ENCODE results near the gene XXYLT1.

XXYLT1 gene

DNA sequence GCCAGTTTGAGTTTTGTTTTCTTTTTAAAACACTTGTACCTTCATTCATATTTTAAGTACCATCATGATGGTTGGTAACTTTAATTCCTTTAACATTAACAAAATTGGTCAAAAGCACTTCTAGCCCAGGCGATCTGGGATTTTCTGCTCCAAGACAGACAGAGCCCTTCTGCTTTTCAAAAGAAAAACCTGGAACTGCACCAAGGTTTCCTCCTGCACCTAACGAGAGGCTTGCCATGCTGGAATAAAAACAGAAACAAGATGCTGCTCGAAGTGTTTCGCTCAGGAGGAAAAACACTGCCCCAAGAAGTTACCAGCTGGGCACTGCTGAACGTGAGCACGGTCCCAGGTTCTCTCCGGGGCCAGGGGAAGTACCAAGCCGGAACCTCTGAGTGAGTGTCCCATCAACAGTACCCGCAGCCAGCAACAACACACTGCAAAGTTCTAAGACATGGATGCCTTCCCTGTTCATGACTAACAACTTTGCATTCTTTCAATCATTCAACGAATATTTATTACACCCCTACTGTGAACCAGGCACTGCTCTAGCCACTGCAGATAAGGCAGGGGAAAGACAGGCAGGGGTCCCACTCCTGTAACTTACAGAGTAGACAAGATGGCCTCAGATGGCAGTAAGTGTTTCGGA, 98.8 kb downstream of the XXYLT1 start:
- DNase-seq (ENCODE audit: low read depth in 2 of 2, low spot score in 1 of 2): no peak

DNA sequence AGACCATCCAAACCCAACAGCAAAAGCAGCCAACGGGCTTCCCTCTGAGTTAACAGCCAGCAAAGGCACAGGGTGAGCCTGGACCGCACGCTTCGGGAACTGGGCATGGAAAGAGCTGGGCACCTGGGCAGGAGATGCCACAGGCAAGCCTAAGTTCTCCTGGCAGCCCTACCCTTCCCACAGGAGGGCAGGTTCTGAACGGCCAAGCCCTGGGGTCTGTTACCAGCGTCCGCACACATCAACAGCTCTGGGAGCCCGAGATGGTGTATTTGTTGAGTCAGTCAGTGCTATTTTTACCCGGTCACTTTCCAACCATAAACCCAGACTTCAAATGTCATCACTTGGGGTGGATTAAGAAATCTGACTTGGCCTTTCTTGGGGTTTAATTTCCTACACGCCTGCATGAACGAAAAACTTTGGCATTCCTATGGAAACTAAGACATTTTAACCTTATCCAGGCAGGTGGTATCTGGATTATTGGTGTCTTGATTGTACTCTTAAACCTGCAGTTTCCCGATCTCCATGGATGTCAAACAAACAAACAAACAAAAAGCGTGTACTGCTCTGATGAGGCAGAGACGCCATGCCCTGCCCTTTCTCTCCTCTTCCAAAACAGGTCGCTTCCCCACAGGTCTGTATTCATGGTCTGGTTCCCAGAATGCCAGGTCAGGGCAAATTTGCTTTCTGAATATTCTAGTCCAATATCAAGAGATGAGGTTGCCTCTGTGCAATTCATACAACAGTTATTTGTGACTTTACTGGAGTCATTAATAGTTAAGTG, 99.7 kb downstream of the XXYLT1 start:
- no peak for DNase-seq (ENCODE audit: low read depth in 2 of 2, low spot score in 1 of 2)

DNA sequence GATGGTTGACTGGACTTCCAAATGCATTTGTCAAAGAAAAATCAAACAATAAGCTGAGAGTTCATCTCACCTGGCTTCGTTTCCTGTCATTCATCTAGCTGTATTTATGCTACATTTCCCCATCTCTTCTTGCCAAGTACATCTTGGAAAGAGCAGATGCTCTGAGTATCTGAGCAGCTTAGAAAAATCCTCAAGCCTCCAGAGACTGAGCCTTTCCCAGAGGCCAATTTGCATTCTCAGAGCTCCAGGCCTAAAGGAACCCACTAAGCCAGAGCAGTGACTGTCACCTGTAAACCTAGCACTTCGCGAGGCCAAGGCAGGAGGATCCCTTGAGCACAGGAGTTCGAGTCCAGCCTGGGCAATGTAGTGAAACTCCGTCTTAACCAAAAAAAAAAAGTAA, 100.5 kb downstream of the XXYLT1 start:
- DNase-seq (ENCODE audit: low read depth in 2 of 2, low spot score in 1 of 2): no peak

DNA sequence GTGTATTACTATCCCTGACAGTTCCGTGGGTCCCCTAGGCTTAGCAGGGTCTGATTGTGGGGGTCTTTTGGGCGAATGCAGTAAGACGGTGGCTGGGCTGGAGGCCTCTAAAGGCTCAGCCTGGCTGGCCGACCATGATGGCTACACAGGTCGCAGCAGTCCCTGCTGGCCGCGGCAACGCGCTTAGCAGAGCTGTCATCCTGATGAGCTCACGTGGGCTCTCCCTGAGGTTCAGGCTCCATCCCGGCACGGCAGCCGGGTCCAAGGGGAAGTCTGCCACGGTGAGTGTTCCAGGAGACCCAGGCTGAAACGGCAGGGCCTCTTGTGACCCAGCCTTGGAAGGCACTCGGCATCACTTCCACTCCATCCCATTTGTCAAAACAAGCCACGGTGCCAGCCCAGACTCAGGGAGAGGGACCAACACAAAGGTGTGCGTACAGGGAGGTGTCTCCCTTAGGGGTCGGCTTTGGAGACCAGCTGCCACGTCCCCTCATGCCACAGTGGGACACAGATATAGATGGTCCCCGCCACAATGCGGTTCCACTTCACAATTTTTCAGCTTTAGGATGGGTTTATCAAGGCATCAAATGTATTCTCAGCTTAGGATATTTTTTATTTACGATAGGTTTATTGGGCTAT, 101.8 kb downstream of the XXYLT1 start:
- DNase-seq (ENCODE audit: low read depth in 2 of 2, low spot score in 1 of 2): no peak

DNA sequence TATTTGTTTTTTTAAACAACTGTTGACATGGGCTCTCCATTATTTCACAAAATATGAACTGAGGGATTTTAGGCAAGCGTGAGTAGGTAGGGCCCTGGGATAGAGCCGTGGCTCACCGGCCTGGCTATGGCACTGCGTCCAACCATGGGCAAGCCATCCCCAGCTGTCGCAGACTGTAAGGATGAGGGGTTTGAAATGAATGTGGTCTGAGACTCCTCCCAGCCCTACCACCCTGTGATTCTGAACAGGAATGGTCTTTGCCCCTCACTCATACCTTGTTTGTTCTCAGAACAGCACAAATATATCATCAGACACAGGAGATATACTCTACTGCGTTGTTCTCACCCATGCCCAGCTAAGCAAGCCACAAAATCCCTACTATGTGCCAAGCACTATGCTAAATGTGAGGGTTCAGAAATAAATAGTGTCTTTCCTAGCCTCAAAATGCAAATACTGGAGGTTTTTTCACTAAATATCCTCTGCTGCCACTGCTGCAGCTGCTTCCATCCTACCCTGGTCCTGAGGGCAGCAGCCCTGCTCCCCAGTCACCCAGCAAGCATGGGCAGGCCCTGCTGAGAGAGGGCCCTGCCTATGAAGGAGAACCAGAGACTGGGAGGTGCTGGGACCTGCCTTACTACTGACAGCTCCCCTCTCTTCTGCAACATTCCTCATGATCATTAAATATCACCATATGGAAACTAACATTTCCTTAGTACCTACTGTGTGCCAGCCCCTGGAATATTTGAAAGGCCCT, 102.8 kb downstream of the XXYLT1 start:
- DNase-seq (ENCODE audit: low read depth in 2 of 2, low spot score in 1 of 2): no peak

DNA sequence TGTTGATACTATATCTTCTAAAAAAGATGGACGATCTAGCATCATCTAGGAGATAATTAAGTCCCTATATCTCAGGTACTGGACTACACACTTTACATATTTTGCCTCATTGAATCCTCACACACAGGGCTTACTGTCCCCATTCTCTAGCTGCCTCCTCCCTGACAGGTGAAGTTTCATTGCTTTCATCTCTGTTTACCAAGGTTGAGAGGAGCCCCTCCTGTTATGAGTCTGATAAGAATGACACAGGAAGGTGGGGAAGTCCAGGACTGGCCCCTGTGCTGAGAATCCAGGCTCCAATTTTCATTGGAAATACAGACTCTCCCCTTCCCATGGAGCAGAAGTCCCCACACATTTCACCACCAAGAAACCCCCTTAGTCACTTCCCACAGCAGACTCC, 105.2 kb downstream of the XXYLT1 start:
- DNase-seq (ENCODE audit: low read depth in 2 of 2, low spot score in 1 of 2): no peak

DNA sequence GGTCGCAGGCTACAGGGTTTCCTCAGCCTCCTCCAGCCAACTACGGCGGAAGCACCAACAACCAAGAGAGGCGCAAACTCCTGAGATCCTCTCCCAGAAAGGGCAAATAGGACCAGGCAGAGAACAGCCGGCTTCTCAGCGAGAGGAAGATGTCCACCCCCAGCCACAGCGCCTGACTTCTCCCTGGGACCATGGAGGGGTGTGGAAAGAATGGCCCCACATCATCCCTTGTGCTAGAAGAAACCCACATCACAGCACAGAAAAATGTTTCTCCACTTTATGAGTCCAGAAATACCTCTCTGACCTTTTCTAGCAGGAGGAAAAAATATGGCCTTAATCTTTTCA, 105.7 kb downstream of the XXYLT1 start:
- DNase-seq (ENCODE audit: low read depth in 2 of 2, low spot score in 1 of 2): no peak

DNA sequence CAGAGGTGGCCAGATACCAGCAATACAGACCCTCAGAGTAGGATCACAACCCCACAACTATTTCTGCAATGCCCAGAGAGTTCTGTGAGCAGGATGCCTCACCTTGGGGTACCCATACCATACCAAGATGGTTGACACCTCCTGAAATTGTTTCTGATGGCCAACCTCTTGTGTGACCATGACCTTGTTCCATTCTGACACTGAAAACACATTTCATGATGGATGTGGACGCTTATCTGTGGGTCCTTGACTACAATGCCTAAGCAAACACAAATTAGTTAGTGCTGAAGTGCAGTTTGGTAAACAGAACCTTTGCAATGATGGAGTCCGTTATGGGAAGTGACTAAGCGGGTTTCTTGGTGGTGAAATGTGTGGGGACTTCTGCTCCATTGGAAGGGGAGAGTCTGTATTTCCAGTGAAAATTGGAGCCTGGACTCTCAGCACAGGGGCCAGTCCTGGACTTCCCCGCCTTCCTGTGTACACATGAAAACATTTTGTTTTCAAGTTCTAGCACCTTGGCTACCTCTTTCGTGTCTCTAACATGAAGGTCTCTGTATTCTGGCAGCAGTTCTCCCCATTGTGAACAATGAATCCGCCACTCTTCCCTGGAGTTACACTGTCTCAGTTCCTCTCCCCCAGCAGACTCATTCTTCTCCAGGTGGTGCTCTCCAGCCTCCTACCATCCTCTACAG, 106.2 kb downstream of the XXYLT1 start:
- DNase-seq (ENCODE audit: low read depth in 2 of 2, low spot score in 1 of 2): no peak

DNA sequence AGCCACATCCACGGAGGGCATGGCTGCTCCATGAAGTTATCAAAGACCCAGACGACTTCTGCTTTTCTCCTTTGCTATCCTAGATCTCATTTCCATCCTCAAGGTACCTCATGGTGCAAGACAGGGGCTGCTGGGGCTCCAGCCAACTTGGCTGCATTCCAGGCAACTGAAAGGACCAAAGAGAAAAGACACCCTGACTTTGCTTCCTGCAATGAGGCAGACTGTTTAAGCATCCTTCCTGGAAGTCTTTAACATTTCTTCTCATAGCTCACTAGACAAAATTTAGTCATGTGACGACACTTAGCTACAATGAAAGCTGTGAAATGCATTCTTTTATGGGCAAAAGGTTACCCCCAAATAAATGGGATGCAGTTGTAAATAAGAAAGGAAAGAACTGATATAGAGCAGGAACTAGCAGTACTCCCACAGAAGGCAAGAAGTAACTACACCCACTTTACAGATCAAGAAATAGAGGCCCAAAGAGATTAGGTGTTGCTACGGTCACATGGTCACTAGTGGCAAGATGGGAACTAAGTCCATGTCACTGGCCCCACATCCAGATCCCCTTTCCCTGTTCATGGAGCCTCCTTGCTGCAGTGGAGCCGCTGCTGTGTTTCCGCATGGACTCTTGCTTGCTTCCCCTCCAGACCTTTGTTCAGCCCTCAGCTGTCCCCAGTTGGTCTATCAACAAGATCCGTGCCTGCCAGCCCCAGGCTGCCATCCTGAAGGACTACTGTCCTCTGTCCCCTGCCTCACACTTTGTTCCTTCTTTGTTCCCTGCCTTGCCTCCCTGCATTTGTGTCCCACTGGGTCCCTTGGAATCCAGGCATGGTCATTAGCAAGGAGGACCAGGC, 107.0 kb downstream of the XXYLT1 start:
- no peak for DNase-seq (ENCODE audit: low read depth in 2 of 2, low spot score in 1 of 2)

DNA sequence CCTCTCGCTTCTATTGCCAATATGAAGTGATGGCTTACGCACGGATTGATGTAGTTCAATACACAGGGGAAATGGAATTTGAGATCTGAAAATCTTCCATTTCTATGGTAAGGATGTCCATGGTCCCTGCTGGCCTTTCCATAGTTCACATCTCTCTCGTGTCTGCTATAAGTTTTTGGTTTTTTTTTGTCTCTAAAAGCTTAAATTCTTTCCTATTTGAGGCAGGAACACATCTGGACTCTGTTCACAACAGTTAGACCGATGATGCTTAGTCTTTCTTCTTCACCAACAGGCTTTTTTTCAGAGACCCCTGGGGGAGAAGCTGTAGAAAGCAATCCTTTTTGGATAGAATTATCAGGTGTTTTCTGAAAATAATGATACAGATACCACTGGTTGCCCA, 108.1 kb downstream of the XXYLT1 start:
- DNase-seq (ENCODE audit: low read depth in 2 of 2, low spot score in 1 of 2): no peak

DNA sequence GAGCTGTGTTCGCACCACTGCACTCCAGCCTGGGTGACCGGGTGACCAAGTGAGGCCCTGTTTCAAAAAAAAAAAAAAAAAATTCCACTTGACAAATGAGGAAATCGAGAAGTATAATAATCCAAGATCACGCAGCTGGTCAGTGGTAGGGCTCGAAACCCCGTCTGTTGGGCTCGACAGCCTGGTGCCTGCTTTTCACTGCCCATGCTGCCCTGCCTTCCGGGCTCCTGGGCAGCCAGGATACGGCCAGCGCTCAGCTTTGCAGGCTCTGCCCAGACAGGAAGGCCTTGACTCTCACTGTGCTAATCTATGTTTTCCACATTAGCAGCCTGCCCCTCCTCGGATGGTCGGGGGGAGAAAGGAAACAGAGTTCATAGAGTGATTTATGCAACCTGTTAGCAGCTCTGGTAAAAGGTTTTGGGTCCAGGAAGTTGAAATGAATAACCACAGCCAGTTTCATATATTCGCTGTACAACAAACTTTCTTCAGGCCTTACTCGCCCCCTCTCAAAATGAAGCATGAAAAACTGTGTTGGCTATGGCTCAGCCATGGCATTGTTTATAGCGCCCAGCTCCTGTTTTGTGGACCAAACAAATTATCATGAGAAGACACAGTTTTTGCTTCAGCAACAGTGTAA, 108.8 kb downstream of the XXYLT1 start:
- no peak for DNase-seq (ENCODE audit: low read depth in 2 of 2, low spot score in 1 of 2)

DNA sequence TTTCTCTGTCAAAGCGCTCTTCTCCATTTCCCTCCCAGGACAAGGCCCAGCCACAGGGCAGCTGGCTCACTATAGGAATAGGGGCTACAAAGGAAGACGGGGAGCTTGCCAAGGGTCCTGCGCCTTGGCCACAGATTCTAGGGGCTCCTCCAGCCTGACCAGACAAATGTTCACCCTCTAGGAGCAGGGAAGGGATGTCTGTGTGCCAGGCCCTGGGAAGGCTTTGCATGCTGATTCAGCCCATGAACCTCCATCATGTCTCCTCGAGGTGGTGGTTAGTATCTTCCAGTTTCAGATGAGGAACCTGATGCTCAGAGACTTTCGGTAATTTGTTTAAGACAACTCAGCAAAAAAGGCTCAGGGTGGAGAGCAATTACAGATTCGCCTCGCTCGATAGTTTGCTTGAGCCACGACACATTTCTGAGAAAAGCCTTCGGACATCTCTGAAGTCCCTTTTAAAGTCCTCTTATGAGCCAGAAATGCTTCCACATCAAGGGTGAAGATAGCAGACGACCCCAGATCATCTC, 110.0 kb downstream of the XXYLT1 start:
- DNase-seq (ENCODE audit: low read depth in 2 of 2, low spot score in 1 of 2): no peak

DNA sequence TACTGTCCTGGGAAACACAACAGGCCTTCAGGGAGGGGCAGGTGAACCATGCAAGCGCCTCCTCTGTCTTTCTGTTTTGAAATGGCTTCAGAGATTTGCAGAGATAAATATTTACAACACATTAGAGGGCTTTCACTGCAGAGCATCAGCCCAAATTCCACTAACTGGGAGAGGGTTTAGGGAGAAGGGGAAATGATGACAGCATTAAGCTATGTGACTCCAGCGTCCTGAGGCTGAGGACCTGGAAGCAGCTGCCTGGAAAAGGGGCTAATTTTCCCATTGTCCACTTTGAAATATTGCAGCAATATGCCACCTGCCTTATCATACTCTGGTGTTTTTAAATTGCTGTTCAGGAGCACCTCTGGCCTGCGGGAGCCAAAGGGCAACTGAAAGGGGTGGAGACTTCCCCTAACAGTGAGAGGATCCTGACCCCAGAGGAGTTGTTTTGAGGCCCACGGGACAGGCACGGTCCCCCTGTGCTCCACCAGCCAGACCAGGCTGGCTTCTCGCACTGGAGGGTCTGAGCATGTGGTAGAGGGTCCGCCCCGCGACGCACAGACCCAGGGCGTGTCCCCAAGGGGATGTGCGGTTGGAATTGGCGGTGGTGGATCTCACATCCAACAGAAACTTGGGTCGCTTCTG, 110.6 kb downstream of the XXYLT1 start:
- DNase-seq (ENCODE audit: low read depth in 2 of 2, low spot score in 1 of 2): no peak

DNA sequence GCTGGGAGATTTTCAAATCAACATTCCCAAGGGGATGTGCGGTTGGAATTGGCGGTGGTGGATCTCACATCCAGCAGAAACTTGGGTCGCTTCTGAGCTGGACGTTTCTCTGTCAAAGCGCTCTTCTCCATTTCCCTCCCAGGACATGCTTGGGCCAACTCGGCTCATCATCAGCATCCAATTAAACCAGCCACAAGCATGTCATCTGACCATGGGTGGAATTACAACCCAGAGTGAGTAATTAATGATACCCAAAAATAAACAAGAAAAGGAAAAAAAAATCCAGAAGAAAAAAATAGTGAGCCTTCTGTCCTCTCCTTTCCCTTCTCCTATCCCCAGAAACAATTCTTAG, 111.2 kb downstream of the XXYLT1 start:
- DNase-seq (ENCODE audit: low read depth in 2 of 2, low spot score in 1 of 2): no peak

DNA sequence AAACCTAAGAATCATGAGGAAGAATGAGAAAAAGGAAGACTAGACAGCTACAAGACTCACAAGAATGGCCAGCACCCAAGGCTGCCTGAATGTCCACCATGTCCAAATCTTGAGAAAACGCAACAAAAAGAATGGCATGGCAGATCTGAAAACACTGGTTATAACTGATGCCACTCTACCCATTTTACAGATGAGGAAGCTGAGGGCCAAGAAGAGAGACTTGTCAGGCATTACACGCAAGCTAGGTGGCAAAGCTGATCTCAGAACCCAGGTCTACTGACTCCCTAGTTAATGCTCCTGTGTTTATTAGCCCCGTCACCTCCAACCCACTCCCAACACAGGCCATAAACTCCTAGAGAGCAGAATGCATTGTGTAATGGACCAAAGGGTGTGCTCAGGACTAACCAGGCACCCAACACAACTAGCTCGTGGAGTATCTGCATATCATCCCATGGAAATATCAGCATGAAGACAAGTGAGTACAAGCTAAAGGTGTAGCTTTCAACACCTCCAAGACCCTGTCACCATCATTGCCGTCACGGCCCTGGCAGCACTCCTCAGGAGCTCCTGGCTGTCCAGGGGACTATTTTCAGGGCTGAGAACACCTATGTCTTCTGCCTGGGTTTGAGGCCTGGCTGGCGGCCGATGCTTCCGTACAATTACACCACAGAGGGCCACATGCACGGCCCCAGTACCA, 111.7 kb downstream of the XXYLT1 start:
- DNase-seq (ENCODE audit: low read depth in 2 of 2, low spot score in 1 of 2): no peak

DNA sequence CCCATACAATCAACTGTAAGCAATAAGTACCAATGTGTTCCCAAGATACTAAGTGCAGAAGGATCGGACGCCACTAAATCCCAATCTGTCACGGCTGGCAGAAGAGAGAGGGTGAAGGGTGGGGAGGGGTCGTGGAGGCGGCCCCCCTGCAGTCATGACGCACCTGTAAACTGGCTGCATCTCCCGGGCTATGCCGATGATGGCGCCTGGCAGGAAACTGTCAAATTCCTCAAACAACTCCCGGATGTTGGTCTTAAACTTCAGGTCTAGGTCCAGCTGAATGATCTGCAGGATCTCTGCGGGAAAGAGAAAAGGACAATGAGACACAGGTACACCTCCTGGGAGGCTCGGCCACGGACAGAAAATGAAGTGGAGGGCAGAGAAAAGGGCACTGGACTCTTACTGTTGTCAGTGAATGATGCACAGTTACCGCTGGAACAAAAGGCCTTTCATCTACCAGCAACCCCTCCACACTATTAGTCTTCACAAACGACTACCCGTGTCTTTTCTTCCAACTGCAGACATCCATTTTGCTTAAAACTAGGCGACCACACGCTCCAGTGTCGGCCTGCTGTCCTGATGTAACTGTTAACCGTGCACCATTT, 114.6 kb downstream of the XXYLT1 start:
- DNase-seq (ENCODE audit: low read depth in 2 of 2, low spot score in 1 of 2): no peak

DNA sequence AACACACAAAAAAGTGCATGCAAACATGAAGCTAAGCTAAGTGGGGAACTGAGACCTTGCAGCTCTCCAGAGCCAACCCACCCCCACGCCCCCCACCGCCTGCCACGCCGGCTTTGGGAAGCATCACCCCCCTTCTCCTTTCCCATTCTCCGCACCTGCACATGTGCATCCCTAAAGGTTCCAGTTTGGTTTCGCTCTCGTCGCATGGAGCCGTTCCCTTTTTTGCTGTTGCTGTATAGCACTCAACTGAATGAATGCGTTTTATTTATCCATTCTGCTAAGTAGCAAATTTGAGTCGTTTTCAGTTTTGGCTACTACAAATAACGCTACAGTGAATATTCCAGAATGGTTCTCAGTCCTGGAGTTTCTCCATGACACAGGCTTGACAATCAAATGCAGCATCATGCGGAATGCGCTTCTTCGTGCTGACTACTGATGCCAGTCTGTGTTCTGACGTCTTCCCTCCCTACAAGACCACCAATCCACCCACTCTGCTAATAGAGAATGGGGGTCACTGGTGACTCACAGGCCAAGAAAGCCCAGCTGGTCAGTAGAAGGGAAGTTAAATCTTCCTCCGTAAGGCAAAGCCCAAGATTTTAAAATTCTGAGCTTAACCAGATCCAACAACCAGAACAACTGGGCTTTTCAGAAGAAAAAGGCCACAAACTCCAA, 115.3 kb downstream of the XXYLT1 start:
- DNase-seq (ENCODE audit: low read depth in 2 of 2, low spot score in 1 of 2): no peak

Data from stimulated activated CD8-positive, alpha-beta memory T cell treated with anti-CD3 and anti-CD28 coated beads, Interleukin-4, amount 100 ng/mL, for 1 hour (primary cell).